ENCODE measurements around the gene CA4.
"Not testable (repeated sequence)": the region's sequence is repeated elsewhere in the genome, so short reads cannot be mapped to it uniquely, and the experiment has no call there.

Gene CA4

GRCh38 chr17:60188759-60189158 lies 39.0 kb downstream of the CA4 start:
- Histone ChIP-seq H3K36me3 (ENCODE audit: low read length) (no peaks in the 10 kb centered on the region), H3K27ac (ENCODE audit: low read depth, low read length) (no peak overlapping the region), H2AFZ (ENCODE audit: low read depth, low read length, severe bottlenecking) (no peak overlapping the region), H3K27me3 (ENCODE audit: low read length) (no peaks in the 10 kb centered on the region), H3K4me3 (ENCODE audit: insufficient read depth, low read length, poor library complexity, severe bottlenecking) (no peak overlapping the region), H3F3A (ENCODE audit: insufficient read depth) (no peaks in the 10 kb centered on the region), H4K20me1 (ENCODE audit: low read depth, low read length) (no peaks in the 10 kb centered on the region), H3K4me2 (ENCODE audit: low read depth, low read length, poor library complexity, severe bottlenecking) (no peak overlapping the region), H3K9me2 (replicated peaks; ENCODE audit: insufficient read depth, low read length) (no peaks in the 10 kb centered on the region), H3K79me2 (ENCODE audit: insufficient read depth, low read length) (no peaks in the 10 kb centered on the region), H3K9ac (ENCODE audit: low read length) (no peak overlapping the region), H3K9me3 (ENCODE audit: insufficient read depth, low read length) (no peaks in the 10 kb centered on the region)
- TF ChIP-seq CTCF (IDR thresholded peaks at IDR 0.05; ENCODE audit: insufficient read depth, low read length, poor library complexity, severe bottlenecking) (no peak), EZH2phosphoT487 (conservative IDR thresholded peaks at IDR 0.05; ENCODE audit: low read length) (no peak)

GRCh38 chr17:60190032-60190431 lies 40.3 kb downstream of the CA4 start:
- not testable (repeated sequence) for H3K4me2 ChIP-seq (ENCODE audit: low read depth, low read length, poor library complexity, severe bottlenecking); H3K9me3 ChIP-seq (ENCODE audit: insufficient read depth, low read length); H3K36me3 ChIP-seq (ENCODE audit: low read length)

GRCh38 chr17:60193032-60193431 lies 43.3 kb downstream of the CA4 start:
- H3K36me3 ChIP-seq (ENCODE audit: low read length); H3K9me3 ChIP-seq (ENCODE audit: insufficient read depth, low read length); H3K9ac ChIP-seq (ENCODE audit: low read length); H4K20me1 ChIP-seq (ENCODE audit: low read depth, low read length); H3K9me2 ChIP-seq (replicated peaks; ENCODE audit: insufficient read depth, low read length); H2AFZ ChIP-seq (ENCODE audit: low read depth, low read length, severe bottlenecking); H3K4me2 ChIP-seq (ENCODE audit: low read depth, low read length, poor library complexity, severe bottlenecking); H3F3A ChIP-seq (ENCODE audit: insufficient read depth); H3K27ac ChIP-seq (ENCODE audit: low read depth, low read length); H3K27me3 ChIP-seq (ENCODE audit: low read length); H3K4me3 ChIP-seq (ENCODE audit: insufficient read depth, low read length, poor library complexity, severe bottlenecking); H3K79me2 ChIP-seq (ENCODE audit: insufficient read depth, low read length): not testable (repeated sequence)

More at GRCh38 chr17:60190032-60190431, 40.3 kb downstream of the CA4 start:
- not testable (repeated sequence) for H3K9me2 ChIP-seq (replicated peaks; ENCODE audit: insufficient read depth, low read length); H3K9ac ChIP-seq (ENCODE audit: low read length); H3K27ac ChIP-seq (ENCODE audit: low read depth, low read length); H3K4me3 ChIP-seq (ENCODE audit: insufficient read depth, low read length, poor library complexity, severe bottlenecking); H3F3A ChIP-seq (ENCODE audit: insufficient read depth); H3K27me3 ChIP-seq (ENCODE audit: low read length); H3K79me2 ChIP-seq (ENCODE audit: insufficient read depth, low read length); H4K20me1 ChIP-seq (ENCODE audit: low read depth, low read length); H2AFZ ChIP-seq (ENCODE audit: low read depth, low read length, severe bottlenecking)

GRCh38 chr17:60193482-60193881 lies 43.7 kb downstream of the CA4 start:
- no peak for TF ChIP-seq EZH2phosphoT487 (conservative IDR thresholded peaks at IDR 0.05; ENCODE audit: low read length)
- TF ChIP-seq CTCF (IDR thresholded peaks at IDR 0.05; ENCODE audit: insufficient read depth, low read length, poor library complexity, severe bottlenecking): no peak
- no peaks in the 10 kb centered on the region for H3K79me2 ChIP-seq (ENCODE audit: insufficient read depth, low read length)
- no peaks in the 10 kb centered on the region for H3K9me2 ChIP-seq (replicated peaks; ENCODE audit: insufficient read depth, low read length)
- no peak overlapping the region for H3K4me3 ChIP-seq (ENCODE audit: insufficient read depth, low read length, poor library complexity, severe bottlenecking)
- no peak overlapping the region for H3K9ac ChIP-seq (ENCODE audit: low read length)
- no peaks in the 10 kb centered on the region for H3F3A ChIP-seq (ENCODE audit: insufficient read depth)
- H3K36me3 ChIP-seq (ENCODE audit: low read length): no peaks in the 10 kb centered on the region
- H2AFZ ChIP-seq (ENCODE audit: low read depth, low read length, severe bottlenecking): no peak overlapping the region
- H3K4me2 ChIP-seq (ENCODE audit: low read depth, low read length, poor library complexity, severe bottlenecking): no peak overlapping the region
- H3K27me3 ChIP-seq (ENCODE audit: low read length): no peaks in the 10 kb centered on the region
- no peak overlapping the region for H3K27ac ChIP-seq (ENCODE audit: low read depth, low read length)
- no peaks in the 10 kb centered on the region for H4K20me1 ChIP-seq (ENCODE audit: low read depth, low read length)
- H3K9me3 ChIP-seq (ENCODE audit: insufficient read depth, low read length): no peaks in the 10 kb centered on the region

GRCh38 chr17:60194141-60194540 lies 44.4 kb downstream of the CA4 start:
- H3K36me3 ChIP-seq (ENCODE audit: low read length); H3K27me3 ChIP-seq (ENCODE audit: low read length); H2AFZ ChIP-seq (ENCODE audit: low read depth, low read length, severe bottlenecking); H3K79me2 ChIP-seq (ENCODE audit: insufficient read depth, low read length); H3K27ac ChIP-seq (ENCODE audit: low read depth, low read length); H3K4me2 ChIP-seq (ENCODE audit: low read depth, low read length, poor library complexity, severe bottlenecking); H3K9ac ChIP-seq (ENCODE audit: low read length); H3K9me2 ChIP-seq (replicated peaks; ENCODE audit: insufficient read depth, low read length); H3K9me3 ChIP-seq (ENCODE audit: insufficient read depth, low read length); H4K20me1 ChIP-seq (ENCODE audit: low read depth, low read length); H3F3A ChIP-seq (ENCODE audit: insufficient read depth); H3K4me3 ChIP-seq (ENCODE audit: insufficient read depth, low read length, poor library complexity, severe bottlenecking): not testable (repeated sequence)

- not testable (repeated sequence) for H4K20me1 ChIP-seq (ENCODE audit: low read depth, low read length); H3K27ac ChIP-seq (ENCODE audit: low read depth, low read length); H3K27me3 ChIP-seq (ENCODE audit: low read length); H2AFZ ChIP-seq (ENCODE audit: low read depth, low read length, severe bottlenecking); H3K79me2 ChIP-seq (ENCODE audit: insufficient read depth, low read length); H3K9me2 ChIP-seq (replicated peaks; ENCODE audit: insufficient read depth, low read length); H3F3A ChIP-seq (ENCODE audit: insufficient read depth); H3K4me2 ChIP-seq (ENCODE audit: low read depth, low read length, poor library complexity, severe bottlenecking); H3K9me3 ChIP-seq (ENCODE audit: insufficient read depth, low read length); H3K4me3 ChIP-seq (ENCODE audit: insufficient read depth, low read length, poor library complexity, severe bottlenecking); H3K9ac ChIP-seq (ENCODE audit: low read length); H3K36me3 ChIP-seq (ENCODE audit: low read length)
Observed at GRCh38 chr17:60198630-60199029, 48.9 kb downstream of the CA4 start.

- not testable (repeated sequence) for H3K79me2 ChIP-seq (ENCODE audit: insufficient read depth, low read length); H3K9ac ChIP-seq (ENCODE audit: low read length); H2AFZ ChIP-seq (ENCODE audit: low read depth, low read length, severe bottlenecking); H4K20me1 ChIP-seq (ENCODE audit: low read depth, low read length); H3F3A ChIP-seq (ENCODE audit: insufficient read depth); H3K4me2 ChIP-seq (ENCODE audit: low read depth, low read length, poor library complexity, severe bottlenecking); H3K27me3 ChIP-seq (ENCODE audit: low read length); H3K9me3 ChIP-seq (ENCODE audit: insufficient read depth, low read length); H3K27ac ChIP-seq (ENCODE audit: low read depth, low read length); H3K9me2 ChIP-seq (replicated peaks; ENCODE audit: insufficient read depth, low read length); H3K4me3 ChIP-seq (ENCODE audit: insufficient read depth, low read length, poor library complexity, severe bottlenecking); H3K36me3 ChIP-seq (ENCODE audit: low read length)
Observed at GRCh38 chr17:60205782-60206181, 56.0 kb downstream of the CA4 start.

All from SU-DHL-6 (cell line).